SIG-M5 (cell line): ENCODE data around the gene PAN3.
"Not testable (repeated sequence)": the region's sequence is repeated elsewhere in the genome, so short reads cannot be mapped to it uniquely, and the experiment has no call there.

Experiments
- DNase-seq: peaks from one replicate; lab custom pipeline; 2025; lab: John Stamatoyannopoulos, UW

Gene PAN3

DNA sequence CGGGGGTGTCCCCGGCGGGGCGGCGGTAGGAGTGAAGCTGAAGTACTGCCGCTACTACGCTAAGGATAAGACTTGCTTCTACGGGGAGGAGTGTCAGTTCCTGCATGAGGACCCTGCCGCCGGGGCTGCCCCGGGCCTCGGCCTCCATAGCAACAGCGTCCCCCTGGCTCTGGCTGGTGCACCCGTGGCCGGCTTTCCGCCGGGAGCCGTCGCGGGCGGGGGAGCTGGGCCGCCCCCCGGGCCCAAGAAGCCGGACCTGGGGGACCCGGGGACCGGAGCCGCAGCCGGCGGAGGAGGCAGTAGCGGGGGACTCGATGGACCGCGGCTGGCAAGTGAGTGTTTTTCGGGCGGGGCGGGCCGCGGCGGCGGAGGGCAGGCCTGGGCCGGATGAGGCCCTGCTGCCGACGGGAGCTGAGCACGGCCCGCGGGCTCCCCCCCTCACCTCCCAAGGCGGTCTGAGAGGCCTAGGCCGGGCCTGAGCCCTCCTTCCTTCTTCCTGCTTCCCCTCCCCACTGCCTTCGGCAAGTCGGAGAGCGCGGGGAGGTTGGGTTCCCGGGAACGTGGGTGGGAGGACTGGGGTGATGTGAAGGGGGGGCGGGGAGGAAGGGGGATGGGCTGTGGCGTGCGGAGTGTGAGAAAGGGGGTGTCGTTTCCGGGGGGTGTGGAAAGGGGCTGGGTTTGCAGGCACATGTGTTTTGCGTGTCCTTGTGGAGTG, 568 bp downstream of the PAN3 start:
- peak; percentile 91 for DNase-seq

DNA sequence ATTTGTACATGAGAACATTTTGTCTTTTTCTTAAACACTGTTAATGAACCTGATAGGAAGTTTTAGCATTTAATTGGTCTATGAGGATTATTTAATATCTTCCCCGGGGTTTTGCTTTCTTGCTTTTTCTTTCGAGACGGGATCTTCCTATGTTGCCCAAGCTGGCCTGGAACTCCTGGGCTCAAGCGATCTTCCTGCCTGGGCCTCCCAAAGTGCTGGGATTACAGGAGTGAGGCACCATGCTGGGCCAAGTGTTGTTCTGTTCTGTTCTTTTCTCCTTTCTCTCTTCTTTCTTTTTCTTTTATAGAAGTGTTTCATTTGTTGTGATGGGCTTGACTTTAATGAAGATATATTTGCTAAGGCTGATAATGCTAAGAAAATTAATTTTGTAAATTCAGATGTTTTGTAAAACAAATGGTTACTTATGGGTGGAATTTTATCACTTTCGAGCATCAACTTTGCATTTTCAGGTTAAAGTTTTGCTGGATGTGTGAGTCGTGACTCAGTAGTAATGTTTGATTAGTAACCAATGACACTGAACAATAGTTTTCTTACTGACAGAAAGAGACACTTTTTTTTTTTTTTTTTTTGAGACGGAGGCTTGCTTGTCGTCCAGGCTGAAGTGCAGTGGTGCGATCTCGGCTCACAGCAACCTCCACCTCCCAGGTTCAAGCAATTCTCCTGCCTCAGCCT, 2.2 kb downstream of the PAN3 start:
- no peak for DNase-seq

DNA sequence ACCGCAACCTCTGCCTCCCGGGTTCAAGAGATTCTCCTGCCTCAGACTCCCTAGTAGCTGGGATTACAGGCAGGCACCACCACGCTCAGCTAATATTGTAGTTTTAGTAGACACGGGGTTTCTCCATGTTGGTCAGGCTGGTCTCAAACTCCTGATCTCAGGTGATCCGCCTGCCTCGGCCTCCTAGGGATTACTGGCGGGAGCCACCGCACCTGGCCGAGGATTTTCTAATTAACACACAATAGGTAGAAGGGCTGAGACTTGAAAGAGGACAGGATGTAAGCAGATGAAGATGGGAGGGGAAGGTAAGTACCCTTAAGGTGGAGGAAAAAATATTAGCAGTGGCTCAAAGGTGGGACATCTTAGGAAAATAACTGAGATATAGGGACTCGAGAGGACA, 3.2 kb downstream of the PAN3 start:
- not testable (repeated sequence) for DNase-seq

GRCh38 chr13:28145049-28145448, 6.7 kb downstream of the PAN3 start:
- DNase-seq: no peak

GRCh38 chr13:28147495-28147894, 9.2 kb downstream of the PAN3 start:
- DNase-seq: no peak

DNA sequence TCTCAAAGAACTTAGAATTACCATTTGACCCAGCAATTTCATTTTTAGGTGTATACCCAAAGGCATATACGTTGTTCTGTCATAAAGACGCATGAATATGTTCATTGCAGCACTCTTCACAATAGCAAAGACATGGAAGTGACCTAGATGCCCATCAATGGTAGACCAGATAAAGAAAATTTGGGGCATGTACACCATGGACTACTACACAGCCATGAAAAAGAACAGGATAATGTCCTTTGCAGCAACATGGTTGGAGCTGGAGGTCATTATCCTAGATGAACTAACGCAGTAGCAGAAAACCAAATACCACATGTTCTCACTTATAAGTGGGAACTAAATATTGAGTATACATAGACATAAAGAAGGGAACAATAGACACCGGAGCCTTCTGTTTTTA, 20.7 kb downstream of the PAN3 start:
- DNase-seq: no peak

GRCh38 chr13:28161370-28161769, 23.0 kb downstream of the PAN3 start:
- no peak for DNase-seq

- no peak for DNase-seq
Observed at GRCh38 chr13:28163587-28163986, 25.2 kb downstream of the PAN3 start.

DNA sequence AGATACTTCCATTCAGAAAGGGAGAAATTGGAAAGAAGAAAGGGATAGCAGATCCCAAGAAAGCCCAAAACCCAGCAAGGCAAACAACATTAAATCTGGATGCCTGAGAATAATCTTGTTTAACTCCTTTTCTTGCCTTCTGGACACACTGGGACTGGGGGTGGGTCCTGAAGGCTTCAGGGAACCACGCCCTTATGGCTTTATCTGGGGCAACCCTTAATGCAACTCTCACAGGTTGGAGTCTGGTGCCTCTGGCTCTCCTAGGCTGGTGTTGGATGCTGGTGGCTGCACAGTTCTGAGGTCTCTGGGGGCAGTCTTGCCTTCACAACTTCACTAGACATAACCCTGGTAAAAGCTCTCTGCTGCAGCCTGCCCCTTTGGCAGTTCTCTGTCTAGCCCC, 27.9 kb downstream of the PAN3 start:
- no peak for DNase-seq

DNA sequence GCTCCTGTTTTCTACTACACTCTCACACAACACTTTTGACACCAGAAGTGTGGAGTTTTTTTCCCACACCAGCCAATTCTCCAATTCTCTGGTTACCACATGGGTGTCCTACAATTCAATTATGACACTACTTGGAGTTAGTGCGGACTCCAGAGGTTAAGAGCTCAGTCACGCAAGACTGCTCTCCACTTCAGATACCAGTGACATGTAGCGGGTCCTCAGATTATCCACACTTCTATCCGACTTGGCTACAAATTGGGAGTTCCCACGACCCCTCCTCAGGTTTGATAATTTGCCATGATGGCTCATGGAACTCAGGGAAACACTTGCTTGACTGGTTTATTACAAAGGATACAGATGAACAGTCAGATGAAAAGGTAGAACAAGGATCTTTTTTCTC, 32.9 kb downstream of the PAN3 start:
- no peak for DNase-seq

DNA sequence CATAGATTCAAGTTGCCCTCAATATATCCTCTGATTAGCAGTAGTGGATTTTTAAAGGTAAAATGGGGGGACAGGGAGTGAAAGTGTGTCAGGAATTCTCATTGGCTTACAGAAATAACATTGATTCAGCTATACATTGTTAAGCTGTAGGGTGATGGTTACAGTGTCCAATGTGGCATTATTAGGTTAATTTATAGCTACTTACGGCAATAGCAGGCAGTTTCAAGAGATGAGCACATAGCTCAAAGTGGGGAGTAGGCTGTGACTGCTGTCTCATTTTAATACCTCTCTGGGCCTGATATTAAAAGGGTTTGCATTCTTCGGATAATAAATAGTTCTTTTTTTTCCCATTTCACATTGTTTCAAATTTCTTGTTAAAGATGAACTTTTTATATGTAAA, 34.6 kb downstream of the PAN3 start:
- no peak for DNase-seq

DNA sequence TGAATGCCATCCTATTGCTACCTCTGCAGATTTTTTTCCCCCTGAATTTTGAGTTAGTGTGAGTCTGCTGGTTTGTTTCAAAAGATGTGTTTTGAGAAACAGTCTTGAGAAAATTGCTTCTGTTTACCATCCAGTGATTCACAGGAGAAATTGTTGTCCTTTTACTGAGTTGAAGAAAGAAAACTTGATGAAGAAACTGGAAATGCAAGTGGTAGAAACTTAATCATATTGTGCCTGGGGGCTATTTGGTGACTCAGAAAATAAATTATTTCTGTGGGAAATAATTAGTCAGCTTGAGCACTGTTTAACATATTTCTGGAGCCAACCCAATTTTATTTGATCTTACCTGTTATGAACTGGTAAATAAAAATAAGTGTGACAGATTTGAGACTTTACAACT, 35.4 kb downstream of the PAN3 start:
- DNase-seq: no peak

DNA sequence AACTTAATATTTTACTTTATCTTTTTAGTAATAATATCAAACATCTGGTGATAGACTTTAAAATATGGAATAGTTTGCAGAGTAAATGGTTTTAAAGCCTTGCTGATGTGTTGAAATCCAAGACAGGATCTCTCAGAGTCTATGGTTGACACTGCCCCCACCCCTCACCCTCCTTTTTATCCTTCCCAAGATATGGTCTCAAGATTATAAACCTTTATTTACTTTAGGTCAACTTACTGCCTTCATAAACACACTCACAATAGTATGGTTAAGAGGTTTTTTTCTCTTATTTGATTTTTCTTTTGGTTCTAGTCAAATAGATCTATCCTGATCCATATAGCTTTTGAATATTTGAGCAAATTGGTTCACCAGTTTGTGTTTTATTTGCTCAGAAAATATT, 39.0 kb downstream of the PAN3 start:
- no peak for DNase-seq

GRCh38 chr13:28177877-28178276, 39.5 kb downstream of the PAN3 start:
- DNase-seq: no peak

GRCh38 chr13:28179974-28180373, 41.6 kb downstream of the PAN3 start:
- DNase-seq: no peak

- no peak for DNase-seq
Observed at GRCh38 chr13:28181413-28181812, 43.1 kb downstream of the PAN3 start.

DNA sequence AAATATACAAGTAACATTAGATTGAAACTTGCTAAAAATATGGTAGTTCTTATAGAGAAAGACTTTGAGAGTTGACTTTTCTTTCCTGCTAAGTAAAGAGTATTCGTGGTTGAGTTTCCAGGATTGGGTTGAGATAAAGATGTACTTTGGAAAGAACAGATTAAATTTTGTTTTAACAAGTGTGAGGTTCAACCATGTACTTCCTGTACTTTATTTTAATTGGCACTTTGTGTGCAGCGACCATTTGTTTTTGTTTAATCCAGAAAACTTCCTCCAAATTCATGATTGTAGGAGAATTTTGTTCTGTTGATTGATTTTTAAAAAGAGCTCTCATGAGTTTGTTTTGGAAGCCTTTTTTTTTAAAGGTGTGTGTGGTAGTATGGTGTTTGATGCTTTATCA, 46.9 kb downstream of the PAN3 start:
- no peak for DNase-seq

DNA sequence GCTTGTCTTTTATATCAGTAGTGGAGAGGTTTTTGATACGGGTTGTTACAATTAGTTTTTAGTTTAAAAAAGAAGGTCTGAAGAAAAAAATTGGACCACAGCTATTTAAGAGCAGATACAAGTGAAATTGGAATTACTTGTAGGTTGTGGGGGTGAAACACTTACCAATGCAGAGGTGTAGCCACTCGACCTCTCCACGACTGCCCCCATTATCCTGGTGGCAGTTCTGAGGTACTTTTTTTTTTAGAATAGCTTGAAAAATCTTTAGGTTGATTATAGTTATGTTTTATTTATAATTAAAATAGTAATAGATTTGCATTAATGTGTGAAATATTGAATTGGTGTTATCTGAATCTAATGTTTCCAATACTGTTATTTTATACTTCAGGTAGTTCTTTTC, 60.7 kb downstream of the PAN3 start:
- no peak for DNase-seq

DNA sequence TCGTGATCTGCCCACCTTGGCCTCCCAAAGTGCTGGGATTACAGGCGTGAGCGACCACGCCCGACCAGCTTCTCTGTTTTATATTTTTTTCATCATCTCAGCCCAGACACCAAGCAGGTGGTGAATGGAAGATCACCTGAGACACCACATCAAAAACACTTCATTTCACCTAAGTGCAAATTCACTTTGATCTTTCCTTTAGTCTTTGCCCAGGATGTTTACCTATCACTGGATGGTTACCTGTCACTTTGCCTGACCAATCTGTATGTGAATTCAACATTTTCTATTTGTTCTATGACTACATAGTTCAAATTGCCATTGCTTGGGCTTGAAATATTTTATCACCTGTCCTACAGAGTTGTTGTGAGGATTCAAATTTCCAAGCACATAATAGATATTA, 65.7 kb downstream of the PAN3 start:
- DNase-seq: no peak

DNA sequence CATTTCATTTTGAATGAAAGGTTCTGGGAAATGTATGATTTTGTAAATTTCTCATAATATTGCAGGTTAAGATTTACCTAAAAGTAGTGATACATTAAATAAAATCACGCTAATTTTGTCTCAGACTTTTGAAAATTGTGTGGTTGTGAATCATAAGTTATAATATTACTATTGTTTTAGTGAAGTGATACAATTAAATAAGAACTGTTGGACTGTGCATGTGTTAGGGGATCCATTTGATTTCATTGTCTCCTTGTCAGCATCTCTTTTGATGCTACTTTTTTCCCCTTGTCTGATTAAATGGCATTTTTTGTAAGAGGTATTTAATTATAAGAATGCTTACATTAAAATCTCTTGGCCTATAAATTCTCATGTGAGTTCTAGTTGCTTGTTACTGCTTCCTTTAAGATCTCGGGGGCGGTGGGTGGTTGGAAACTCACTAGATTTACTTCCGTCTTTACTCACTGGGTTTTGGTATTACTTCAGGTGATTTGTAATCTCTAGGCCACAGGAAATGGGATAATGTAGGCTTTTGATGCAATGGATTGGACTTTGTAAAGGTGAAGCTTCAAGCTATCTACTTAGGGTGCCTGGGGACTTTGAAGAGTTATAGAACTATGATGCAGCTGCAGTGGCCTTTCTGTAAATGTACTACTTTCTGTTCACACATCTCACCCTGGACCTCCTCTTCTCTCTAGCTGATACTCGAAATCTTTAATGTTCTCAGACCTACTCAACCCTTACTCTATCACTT, 66.5 kb downstream of the PAN3 start:
- DNase-seq: no peak

DNA sequence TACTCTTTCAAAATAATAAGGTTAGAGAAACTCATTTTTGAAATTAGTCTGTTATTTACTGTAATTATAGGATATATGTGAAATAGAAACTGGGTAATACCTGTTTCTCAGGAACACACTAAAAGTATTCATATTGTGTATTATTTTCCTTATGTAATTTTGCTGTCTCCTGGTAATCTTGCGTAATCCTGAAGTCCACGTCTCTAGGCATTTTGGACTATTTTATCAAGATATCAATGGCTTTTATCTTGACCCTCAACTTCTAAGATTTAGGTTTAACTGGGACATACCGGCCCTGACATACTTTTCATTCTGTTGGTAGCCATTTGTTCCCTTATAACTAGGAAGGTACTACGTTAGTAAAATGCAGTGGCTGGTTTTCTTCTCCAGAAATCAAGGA, 80.3 kb downstream of the PAN3 start:
- no peak for DNase-seq

GRCh38 chr13:28219408-28220099, 81.2 kb downstream of the PAN3 start:
- DNase-seq: no peak

- DNase-seq: no peak
Observed at GRCh38 chr13:28220166-28220565, 81.8 kb downstream of the PAN3 start.
